ENCODE results near the gene NDUFS2. TPM values are rescaled to one million over a fixed set of nuclear protein-coding genes. Genes with fewer than 3 reads are reported as not detected.

Gene NDUFS2
- total RNA-seq, 2 experiments from 2014 or later: 62.9 to 72.1 TPM

- TF ChIP-seq CTCF (conservative IDR thresholded peaks at IDR 0.05; ENCODE audit: low read length) (no peak), EZH2phosphoT487 (IDR thresholded peaks at IDR 0.05; ENCODE audit: borderline replicate concordance, low read depth, low read length) (no peak)
- Histone ChIP-seq H3K4me2 (ENCODE audit: low read length) (peak overlapping the region; percentile 56), H3K9me2 (ENCODE audit: insufficient read depth, low read length) (no peaks in the 10 kb centered on the region), H2AFZ (ENCODE audit: low read length) (peak overlapping the region; percentile 68), H3K79me2 (ENCODE audit: insufficient read depth, low read depth, low read length) (no peaks in the 10 kb centered on the region), H3K36me3 (ENCODE audit: insufficient read depth, low read length) (peaks cover 11% of the 10 kb centered on the region), H3K4me1 (ENCODE audit: insufficient read depth, low read length, poor library complexity, severe bottlenecking) (peaks cover 34% of the 10 kb centered on the region), H3K27ac (ENCODE audit: low read depth, low read length, poor library complexity, severe bottlenecking) (peak overlapping the region; percentile 44), H3K4me3 (ENCODE audit: low read depth, low read length, poor library complexity, severe bottlenecking) (peak overlapping the region; percentile 20), H3K9me3 (ENCODE audit: low read length) (no peaks in the 10 kb centered on the region), H4K20me1 (ENCODE audit: insufficient read depth, low read length) (no peaks in the 10 kb centered on the region)
- ChIA-PET POLR2A (interaction anchor here (0.7 to 4.4 kb wide), 5 partner anchors 13 to 148 kb away, joined by 3 to 22 read pairs (median 4); partner anchors contain the start of gene NDUFS2), CTCF (ENCODE audit: unreplicated experiment) (interaction anchor here (0.5 to 0.6 kb wide), 2 partner anchors 15 to 61 kb away, joined by 3 read pairs; no protein-coding TSS in a partner anchor)
- no TSS peak for BruUV-seq (replicated peaks)
- intact Hi-C loops (cut with micrococcal nuclease; ENCODE audit: unreplicated experiment): no loop called here
- DNase-seq (ENCODE audit: low spot score): peak; percentile 29
Measured at GRCh38 chr1:161218301-161219077, 16.3 kb downstream of the NDUFS2 start.

- intact Hi-C loops (cut with micrococcal nuclease; ENCODE audit: unreplicated experiment): no loop called here
- Histone ChIP-seq H3K9me2 (ENCODE audit: insufficient read depth, low read length) (no peaks in the 10 kb centered on the region), H3K4me1 (ENCODE audit: insufficient read depth, low read length, poor library complexity, severe bottlenecking) (peaks cover 34% of the 10 kb centered on the region), H3K27ac (ENCODE audit: low read depth, low read length, poor library complexity, severe bottlenecking) (no peak overlapping the region), H3K79me2 (ENCODE audit: insufficient read depth, low read depth, low read length) (no peaks in the 10 kb centered on the region), H4K20me1 (ENCODE audit: insufficient read depth, low read length) (no peaks in the 10 kb centered on the region), H3K9me3 (ENCODE audit: low read length) (no peaks in the 10 kb centered on the region), H3K36me3 (ENCODE audit: insufficient read depth, low read length) (peaks cover 3% of the 10 kb centered on the region), H2AFZ (ENCODE audit: low read length) (peak overlapping the region; percentile 68; the same call in 1 of the 2 replicates), H3K4me2 (ENCODE audit: low read length) (peak overlapping the region; percentile 56), H3K4me3 (ENCODE audit: low read depth, low read length, poor library complexity, severe bottlenecking) (no peak overlapping the region)
- BruUV-seq (replicated peaks): no TSS peak
- no peak for DNase-seq (ENCODE audit: low spot score)
- POLR2A ChIA-PET: interaction anchor here (0.6 to 4.4 kb wide), 6 partner anchors 17 to 200 kb away, joined by 3 to 22 read pairs (median 4); partner anchors contain the start of gene NDUFS2
- no peak for TF ChIP-seq CTCF (conservative IDR thresholded peaks at IDR 0.05; ENCODE audit: low read length)
- CTCF ChIA-PET (ENCODE audit: unreplicated experiment): interaction anchor here (0.5 kb wide), 1 partner anchor 61 kb away, joined by 3 read pairs; no protein-coding TSS in a partner anchor
Measured at GRCh38 chr1:161219078-161219892, 17.1 kb downstream of the NDUFS2 start.

Data from OCI-LY7 (cell line).